Suprapubic skin (tissue), 3 donors: ENCODE data around the gene PHF5A.

Experiments
- CTCF ChIP-seq, 2 donors: fragments of 200-600 bp in 1 of 2; fragments of 450-650 bp in 1 of 2; sonication (generic) in 1 of 2; IDR thresholded peaks; one replicate each; pipeline ENCODE4 v1.5.1; 2016 to 2019; ENCODE audit warnings: antibody characterized with exemption in 2 of 2, mild to moderate bottlenecking in 1 of 2, moderate library complexity in 1 of 2
- POLR2AphosphoS5 ChIP-seq, 3 donors: sonication (generic); formaldehyde crosslinking; IDR thresholded peaks; one replicate each; pipeline ENCODE4 v1.6.1; 2017; ENCODE audit warnings: antibody characterized with exemption in 3 of 3

- TF ChIP-seq CTCF (IDR thresholded peaks at IDR 0.05), result no peak
- TF ChIP-seq POLR2AphosphoS5 (IDR thresholded peaks at IDR 0.05), result no peak
Observed at GRCh38 chr22:41425660-41426365, 42.7 kb downstream of the PHF5A start.
